Activated CD8-positive, alpha-beta memory T cell treated with anti-CD3 and anti-CD28 coated beads, Interleukin-2, amount 50 U/mL, for 24 hours (primary cell): ENCODE results near the gene ARHGEF16.

ENCODE experiments used
- DNase-seq: peaks from one replicate; pipeline ENCODE4 v3.0.0-alpha.2; 2020; ENCODE audit errors: extremely low read depth

Gene ARHGEF16

GRCh38 chr1:3501856-3502640, 47.6 kb downstream of the ARHGEF16 start:
- no peak for DNase-seq

- DNase-seq = no peak
Observed at GRCh38 chr1:3502641-3503524, 48.4 kb downstream of the ARHGEF16 start.

- no peak for DNase-seq
Observed at GRCh38 chr1:3503525-3503886, 49.0 kb downstream of the ARHGEF16 start.

- DNase-seq = no peak
Observed at GRCh38 chr1:3504151-3504821, 49.8 kb downstream of the ARHGEF16 start.

GRCh38 chr1:3504822-3505153, 50.3 kb downstream of the ARHGEF16 start:
- DNase-seq = no peak

- no peak for DNase-seq
Observed at GRCh38 chr1:3505161-3505560, 50.7 kb downstream of the ARHGEF16 start.

GRCh38 chr1:3506041-3506440, 51.6 kb downstream of the ARHGEF16 start:
- DNase-seq = no peak

- no peak for DNase-seq
Observed at GRCh38 chr1:3506943-3507342, 52.5 kb downstream of the ARHGEF16 start.

GRCh38 chr1:3507636-3508275, 53.3 kb downstream of the ARHGEF16 start:
- DNase-seq = no peak

GRCh38 chr1:3508757-3509415, 54.4 kb downstream of the ARHGEF16 start:
- no peak for DNase-seq

- DNase-seq = no peak
Observed at GRCh38 chr1:3509721-3510120, 55.3 kb downstream of the ARHGEF16 start.

- no peak for DNase-seq
Observed at GRCh38 chr1:3510136-3510955, 55.9 kb downstream of the ARHGEF16 start.

GRCh38 chr1:3510956-3511250, 56.4 kb downstream of the ARHGEF16 start:
- DNase-seq = no peak

GRCh38 chr1:3511306-3511705, 56.8 kb downstream of the ARHGEF16 start:
- DNase-seq = no peak

GRCh38 chr1:3511856-3512255, 57.4 kb downstream of the ARHGEF16 start:
- no peak for DNase-seq

- no peak for DNase-seq
Observed at GRCh38 chr1:3514404-3514803, 59.9 kb downstream of the ARHGEF16 start.

GRCh38 chr1:3515272-3515671, 60.8 kb downstream of the ARHGEF16 start:
- no peak for DNase-seq

GRCh38 chr1:3515774-3516480, 61.5 kb downstream of the ARHGEF16 start:
- DNase-seq = no peak

GRCh38 chr1:3516481-3516869, 62.0 kb downstream of the ARHGEF16 start:
- DNase-seq = no peak
